HUES6 (cell line): ENCODE measurements around the gene FBXO24.

Experiments
- H3K27ac ChIP-seq: 2 replicates; pipeline ENCODE4 v1.7.0; 2013; ENCODE audit warnings: low read depth, mild to moderate bottlenecking, low read length, inconsistent platforms
- H3K27me3 ChIP-seq: 2 replicates; pipeline ENCODE4 v1.6.1; 2013; ENCODE audit warnings: low read length; ENCODE audit not compliant: control insufficient read depth, insufficient read depth
- H3K36me3 ChIP-seq: 2 replicates; pipeline ENCODE4 v1.6.1; 2013; ENCODE audit warnings: low read length; ENCODE audit not compliant: control insufficient read depth, insufficient read depth
- H3K4me1 ChIP-seq: 2 replicates; pipeline ENCODE4 v1.6.1; 2013; ENCODE audit warnings: low read length; ENCODE audit not compliant: control insufficient read depth, insufficient read depth
- H3K4me3 ChIP-seq: 2 replicates; pipeline ENCODE4 v1.5.1; 2013; ENCODE audit warnings: low read depth, low read length
- H3K9ac ChIP-seq: one replicate; pipeline ENCODE4 v1.6.1; 2013; ENCODE audit warnings: mild to moderate bottlenecking, low read length
- H3K9me3 ChIP-seq: 2 replicates; pipeline ENCODE4 v1.6.1; 2013; ENCODE audit warnings: low read depth, low read length; ENCODE audit not compliant: control insufficient read depth, insufficient read depth

FBXO24 gene

DNA sequence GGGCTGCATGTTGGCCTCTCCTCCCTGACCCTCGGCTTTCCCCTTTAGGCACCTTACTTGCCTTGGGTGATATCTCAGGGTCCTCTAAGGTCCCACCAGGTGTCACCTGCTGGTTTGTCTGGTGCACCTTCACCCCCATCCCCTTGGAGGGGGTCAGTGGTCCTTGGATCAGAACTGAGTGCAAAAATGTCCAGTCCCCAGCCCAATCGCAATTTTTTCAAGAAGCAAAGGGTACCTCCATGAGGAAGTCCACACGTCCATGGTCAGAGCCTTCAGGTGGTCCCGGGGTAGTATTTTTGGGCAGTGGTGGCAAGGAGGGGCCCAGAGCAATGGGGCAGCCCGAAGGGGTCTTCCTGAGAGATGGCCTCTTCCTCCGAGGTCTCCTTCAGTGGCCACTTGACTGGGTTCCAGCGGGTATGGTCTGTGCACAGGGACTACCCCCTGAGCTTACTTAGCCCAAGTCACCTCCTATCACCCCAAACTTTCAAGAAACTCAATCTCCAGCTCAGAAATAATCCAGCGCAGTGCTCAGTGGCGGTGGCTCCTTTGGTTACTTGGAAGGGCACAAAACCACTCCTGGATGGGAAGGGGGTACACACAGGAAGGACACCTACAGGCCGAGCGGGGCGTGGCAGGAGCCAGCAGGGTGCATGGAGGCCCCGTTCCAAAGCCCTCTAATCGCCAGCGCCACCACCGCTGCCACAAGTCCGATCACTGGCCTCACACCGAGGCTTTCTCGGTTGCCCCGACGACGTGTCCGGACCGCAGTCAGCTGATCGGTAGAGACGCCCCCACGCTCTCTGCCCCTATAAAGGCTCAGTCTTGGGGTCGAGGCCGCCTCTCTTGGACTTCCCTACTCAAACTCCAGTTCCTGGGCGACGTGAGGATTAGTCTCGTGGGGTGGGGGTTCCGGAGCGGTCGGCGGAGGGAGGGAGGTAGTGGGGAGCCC, 17.0 kb upstream of the FBXO24 start:
- no peaks in the 10 kb centered on the region for H3K27me3 ChIP-seq
- peak overlapping the region; percentile 78 for H3K9ac ChIP-seq
- H3K9me3 ChIP-seq, result no peaks in the 10 kb centered on the region
- H3K4me3 ChIP-seq, result peak overlapping the region; percentile 71
- peaks cover 47% of the 10 kb centered on the region for H3K4me1 ChIP-seq
- no peaks in the 10 kb centered on the region for H3K36me3 ChIP-seq
- no peak overlapping the region; the same call in 1 of the 2 replicates for H3K27ac ChIP-seq

DNA sequence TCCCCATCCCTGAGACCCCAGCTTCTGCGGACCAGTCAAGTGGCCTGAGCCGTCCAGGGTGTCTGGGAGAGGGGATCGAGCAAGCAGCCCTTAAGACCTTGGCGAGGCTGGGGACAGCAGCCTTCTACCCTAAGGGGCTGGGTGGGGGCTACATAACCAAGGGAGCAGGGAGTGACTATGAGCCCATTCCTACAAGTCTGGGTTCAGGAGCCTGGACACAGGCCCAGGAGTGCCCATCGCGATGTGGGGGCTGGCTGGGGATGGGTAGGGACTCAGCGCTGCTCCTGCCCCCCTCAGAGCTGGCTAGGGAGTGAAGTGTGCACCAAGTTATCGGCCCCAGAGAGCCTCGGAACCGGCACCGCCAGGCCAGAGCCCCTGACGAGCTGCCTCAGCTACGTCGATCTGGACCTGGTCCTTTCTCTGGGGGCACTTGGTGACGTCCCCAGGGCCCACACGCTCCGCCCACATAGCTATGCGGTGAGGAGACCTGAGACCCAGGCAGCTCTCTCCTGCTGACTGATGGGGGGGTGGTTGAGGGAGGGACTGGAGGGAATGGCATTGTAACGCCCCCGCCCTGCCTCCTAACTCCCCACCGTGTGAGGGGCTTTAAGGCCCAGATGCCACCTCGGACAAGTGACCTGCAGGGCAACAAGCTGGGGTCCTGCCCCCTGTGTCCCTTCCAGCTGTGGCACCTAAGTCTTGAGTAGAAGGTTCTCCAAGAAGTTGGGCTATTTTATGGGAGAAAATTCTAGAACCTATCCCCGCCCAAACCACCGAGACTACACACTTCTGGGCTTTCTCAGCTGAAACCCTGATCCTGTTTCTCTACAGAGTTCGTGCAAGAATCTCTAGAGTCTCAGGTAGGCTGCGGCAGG, 14.9 kb upstream of the FBXO24 start:
- Histone ChIP-seq H3K36me3 (peaks cover 16% of the 10 kb centered on the region), H3K4me3 (peak overlapping the region; percentile 41), H3K9me3 (no peaks in the 10 kb centered on the region), H3K27ac (no peak overlapping the region; the same call in 1 of the 2 replicates), H3K27me3 (no peaks in the 10 kb centered on the region), H3K4me1 (peaks cover 46% of the 10 kb centered on the region), H3K9ac (peak overlapping the region; percentile 3)

DNA sequence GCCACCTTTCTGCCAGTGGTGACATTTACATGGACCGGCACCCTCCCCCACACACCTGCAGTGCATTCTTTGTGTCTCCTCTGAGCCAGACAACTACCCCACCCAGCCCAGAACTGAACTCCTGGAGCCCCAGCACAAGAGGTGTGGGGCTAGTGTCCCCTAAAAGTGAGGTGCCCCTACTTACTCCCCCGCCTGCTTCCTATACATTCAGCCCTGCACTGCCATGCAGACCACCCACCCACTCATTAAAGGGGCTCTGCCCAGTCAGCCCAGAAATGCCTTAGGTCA, 14.4 kb upstream of the FBXO24 start:
- Histone ChIP-seq H3K4me1 (peaks cover 44% of the 10 kb centered on the region), H3K36me3 (peaks cover 22% of the 10 kb centered on the region), H3K27me3 (no peaks in the 10 kb centered on the region), H3K9me3 (no peaks in the 10 kb centered on the region), H3K4me3 (peak overlapping the region; percentile 41; the same call in 1 of the 2 replicates), H3K9ac (peak overlapping the region; percentile 3), H3K27ac (no peak overlapping the region)

DNA sequence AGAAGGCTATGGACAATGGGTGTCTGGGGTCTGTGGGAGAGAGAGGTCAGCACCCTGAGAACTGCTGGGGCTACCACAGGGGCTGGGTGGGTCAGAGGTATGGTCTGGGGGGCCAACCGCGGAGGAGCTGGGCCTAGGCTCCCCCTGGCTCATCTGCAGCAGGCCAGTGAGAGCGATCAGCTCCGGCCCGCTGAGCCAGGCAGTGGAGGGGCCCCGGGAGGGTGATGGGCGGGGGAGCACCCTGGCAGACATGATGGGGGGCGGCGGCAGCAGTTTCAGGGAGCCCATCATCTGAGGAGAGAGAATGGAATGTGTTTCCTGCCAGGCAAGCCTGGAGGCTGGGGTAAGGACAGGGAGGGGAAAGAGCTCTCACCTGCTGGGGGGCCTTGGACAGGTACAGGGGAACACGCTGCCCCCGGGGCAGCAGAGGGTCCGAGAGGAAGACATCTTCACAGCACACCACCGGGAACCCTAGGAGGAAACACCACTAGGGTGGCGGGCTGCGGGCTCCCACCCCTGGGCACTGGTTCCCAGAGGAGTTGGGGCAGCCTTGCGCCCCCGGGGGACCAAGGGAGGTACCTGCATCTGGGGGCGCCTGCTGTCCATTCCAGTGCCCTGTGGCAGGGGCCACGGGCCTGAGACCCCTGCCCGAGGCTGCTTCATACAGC, 13.7 kb upstream of the FBXO24 start:
- H3K4me1 ChIP-seq, result peaks cover 41% of the 10 kb centered on the region

DNA sequence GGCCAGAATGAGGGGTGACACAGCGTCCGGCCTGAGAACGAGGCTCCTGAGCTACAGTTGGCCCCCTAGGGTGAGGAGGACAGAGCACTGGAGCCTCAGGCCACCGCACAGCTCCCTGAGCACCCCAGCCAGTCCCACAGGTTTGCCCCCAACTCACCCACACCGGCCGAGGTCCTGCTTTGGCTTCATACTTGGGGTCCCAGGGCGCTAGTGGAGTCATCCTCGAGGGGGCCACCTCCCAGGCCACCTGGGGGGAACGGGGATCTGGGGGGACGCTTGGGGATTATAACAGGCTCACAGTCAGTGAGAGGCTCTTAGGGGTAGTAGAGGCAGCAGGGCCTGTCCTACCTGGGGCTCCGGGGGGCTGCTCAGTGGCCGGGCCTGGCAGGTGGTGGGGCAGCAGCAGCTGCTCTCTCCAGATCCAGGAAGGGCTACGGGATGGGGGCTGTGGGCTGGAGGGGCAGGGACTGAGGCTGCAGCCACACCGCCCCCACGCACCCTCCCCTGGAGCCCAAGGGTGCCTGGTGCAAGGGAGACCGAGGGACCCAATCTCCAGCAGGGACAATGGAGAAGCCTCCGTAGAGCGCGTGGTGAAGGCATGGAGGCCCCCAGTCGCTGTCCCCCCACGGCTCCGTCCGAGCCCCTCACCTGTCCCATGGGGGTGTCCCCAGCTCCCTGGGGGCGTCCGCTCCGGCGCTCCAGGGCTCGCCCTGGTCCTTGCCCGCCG, 13.0 kb upstream of the FBXO24 start:
- no peak overlapping the region for H3K4me3 ChIP-seq
- no peak overlapping the region for H3K9ac ChIP-seq
- H3K36me3 ChIP-seq, result peaks cover 33% of the 10 kb centered on the region
- H3K9me3 ChIP-seq, result no peaks in the 10 kb centered on the region
- H3K4me1 ChIP-seq, result peaks cover 35% of the 10 kb centered on the region
- no peaks in the 10 kb centered on the region for H3K27me3 ChIP-seq
- H3K27ac ChIP-seq, result no peak overlapping the region

More for the DNA sequence above, 13.7 kb upstream of the FBXO24 start:
- Histone ChIP-seq H3K27me3 (no peaks in the 10 kb centered on the region), H3K4me3 (peak overlapping the region; percentile 41; the same call in 1 of the 2 replicates), H3K9ac (peak overlapping the region; percentile 0), H3K36me3 (peaks cover 26% of the 10 kb centered on the region), H3K9me3 (no peaks in the 10 kb centered on the region), H3K27ac (peak overlapping the region; percentile 35; the same call in 1 of the 2 replicates)

DNA sequence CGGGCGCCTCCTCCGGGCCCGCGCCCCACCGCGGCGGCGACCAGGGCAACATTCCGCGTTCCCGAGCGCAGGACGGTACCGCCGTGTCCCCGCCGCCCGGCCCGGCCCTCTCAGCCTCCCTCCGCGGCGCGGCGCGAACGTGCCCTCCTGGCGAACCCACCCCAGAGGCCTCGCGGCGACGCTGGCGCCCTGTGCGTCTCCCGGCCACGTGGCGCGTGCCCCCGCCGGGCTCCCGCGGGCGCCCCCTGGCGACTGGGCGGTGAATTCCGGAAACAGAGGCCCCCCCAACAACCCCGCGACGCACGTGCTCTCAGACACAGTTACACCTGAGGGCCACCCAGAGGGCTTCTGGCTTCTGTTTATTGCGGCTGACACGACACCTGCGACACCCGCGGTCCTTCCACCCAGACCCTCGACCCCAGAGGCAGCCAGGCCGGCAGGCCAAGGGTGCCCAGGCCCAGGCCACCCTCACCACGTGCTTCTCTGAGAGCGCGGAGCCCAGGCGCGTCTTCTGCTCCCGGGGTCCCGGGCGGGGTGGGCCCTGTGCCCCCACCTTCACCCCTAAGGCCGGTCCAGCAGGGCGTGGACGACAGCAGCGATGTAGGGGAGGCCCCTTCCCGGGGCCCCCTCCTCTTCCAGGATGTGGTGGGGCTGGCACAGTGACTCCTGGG, 12.3 kb upstream of the FBXO24 start, which contains the start of gene SAP25:
SAP25 (minus strand) TSS at position 210 of the 671 bp plus-strand sequence; CDS start at position 52, 158 bp downstream.
- no peak within 1 kb of the TSS for H3K9ac ChIP-seq
- no peak within 1 kb of the TSS for H3K27ac ChIP-seq
- peaks cover 40% of the 10 kb centered on the region for H3K36me3 ChIP-seq
- no peak within 1 kb of the TSS for H3K4me3 ChIP-seq
- peaks cover 30% of the 10 kb centered on the region for H3K4me1 ChIP-seq
- H3K27me3 ChIP-seq, result no peaks in the 10 kb centered on the region
- no peaks in the 10 kb centered on the region for H3K9me3 ChIP-seq

DNA sequence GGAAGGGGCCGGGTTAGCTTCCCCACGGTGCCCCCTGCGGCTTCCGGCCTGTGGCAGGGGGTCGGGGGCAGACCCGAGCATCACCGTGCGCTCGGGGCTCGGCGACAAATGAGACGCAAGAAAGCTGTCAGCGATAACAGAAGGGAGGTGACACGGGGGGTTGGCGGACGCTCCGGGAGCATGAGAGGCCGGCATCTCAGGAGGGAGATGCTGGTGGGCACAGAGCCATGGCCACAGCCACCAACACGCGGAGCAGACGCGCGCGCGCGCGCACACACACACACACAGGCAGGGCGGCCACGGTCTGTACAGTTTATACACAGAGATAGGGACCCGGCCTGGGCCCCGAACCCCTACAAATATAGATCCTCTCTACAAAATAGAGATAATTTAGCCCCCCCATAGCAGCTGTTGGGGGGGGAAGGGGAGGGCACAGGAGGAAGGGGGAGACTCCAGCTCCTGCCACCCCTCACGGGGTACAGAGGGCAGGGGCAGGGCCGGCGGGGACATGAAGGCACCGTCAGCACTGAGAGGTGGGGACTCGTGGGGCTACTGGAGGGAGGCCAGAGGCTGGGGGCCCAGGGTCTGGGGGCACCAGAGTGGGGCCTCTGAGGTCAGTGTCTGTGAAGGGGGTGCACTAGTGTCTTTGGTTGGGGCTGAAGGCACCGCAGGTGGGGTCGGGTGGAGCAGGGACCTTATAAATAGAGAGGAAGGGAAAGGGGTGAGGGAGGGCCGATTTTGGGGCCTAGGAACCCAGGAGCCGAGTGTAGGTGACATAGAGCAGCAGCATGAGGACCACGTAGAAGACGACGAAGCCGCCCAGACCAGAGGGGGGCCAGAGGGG, 11.5 kb upstream of the FBXO24 start:
- Histone ChIP-seq H3K9me3 (no peaks in the 10 kb centered on the region), H3K27me3 (no peaks in the 10 kb centered on the region), H3K36me3 (peaks cover 45% of the 10 kb centered on the region), H3K27ac (no peak overlapping the region), H3K4me3 (no peak overlapping the region), H3K9ac (no peak overlapping the region), H3K4me1 (peaks cover 25% of the 10 kb centered on the region)

DNA sequence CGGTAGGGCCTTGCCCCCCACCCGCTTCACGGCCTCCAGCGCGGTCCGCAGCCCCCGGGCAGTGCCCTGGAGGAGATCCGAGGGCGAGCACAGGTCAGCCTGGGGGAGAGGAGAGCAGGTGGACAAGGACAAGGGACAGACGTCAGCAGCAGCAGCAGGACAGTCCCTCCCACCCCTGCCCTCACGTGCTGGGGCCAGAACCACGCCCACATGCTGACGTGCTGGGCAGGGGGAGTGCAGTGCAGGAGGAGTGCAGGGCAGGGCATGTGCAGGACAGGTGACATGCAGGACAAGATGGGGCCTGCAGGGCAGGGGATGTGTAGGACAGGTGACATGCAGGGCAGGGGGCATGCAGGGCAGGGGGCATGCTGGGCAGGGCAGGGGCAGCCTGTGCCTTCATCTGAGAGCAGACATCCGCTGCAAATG, 10.9 kb upstream of the FBXO24 start:
- H3K4me3 ChIP-seq, result no peak overlapping the region
- no peak overlapping the region for H3K27ac ChIP-seq
- no peaks in the 10 kb centered on the region for H3K27me3 ChIP-seq
- H3K36me3 ChIP-seq, result peaks cover 52% of the 10 kb centered on the region
- peaks cover 22% of the 10 kb centered on the region for H3K4me1 ChIP-seq
- no peak overlapping the region for H3K9ac ChIP-seq
- no peaks in the 10 kb centered on the region for H3K9me3 ChIP-seq

DNA sequence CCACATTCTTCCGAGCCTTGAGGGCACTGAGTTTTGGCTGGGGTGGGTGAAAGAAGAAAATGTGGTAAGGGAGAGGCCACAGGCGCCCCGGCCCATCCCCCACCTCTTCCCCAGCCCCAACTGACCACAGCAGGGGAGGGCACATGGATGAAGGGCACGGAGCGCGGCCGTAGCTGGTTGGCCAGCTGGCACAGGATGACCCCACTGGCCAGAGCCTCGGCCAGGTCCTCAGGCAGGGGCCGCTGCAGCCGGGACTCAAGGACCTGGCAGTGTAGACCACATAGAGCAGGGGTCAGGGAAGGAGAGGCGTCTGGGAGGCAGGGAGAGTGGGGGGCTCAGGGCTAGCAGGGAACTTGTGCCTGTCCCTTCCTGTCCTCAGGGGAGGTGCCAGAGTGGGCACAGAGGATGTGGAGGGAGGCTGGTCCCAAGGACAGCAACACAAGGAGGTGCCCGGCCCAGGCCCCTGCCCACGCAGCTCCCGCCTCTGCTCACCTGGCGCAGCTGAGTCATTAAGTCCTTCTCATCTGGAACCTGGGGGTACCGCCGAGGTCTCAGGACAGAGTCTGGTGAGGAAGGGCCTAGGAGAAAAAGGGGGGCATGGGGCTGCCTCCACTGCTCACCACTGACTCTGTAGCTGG, 10.3 kb upstream of the FBXO24 start:
- Histone ChIP-seq H3K27me3 (no peaks in the 10 kb centered on the region), H3K4me1 (peaks cover 20% of the 10 kb centered on the region), H3K9me3 (no peaks in the 10 kb centered on the region), H3K9ac (no peak overlapping the region), H3K4me3 (no peak overlapping the region), H3K36me3 (peaks cover 58% of the 10 kb centered on the region), H3K27ac (no peak overlapping the region)
